Skeletal muscle cell (primary cell): ENCODE data around the gene SVIL.
"Not testable (repeated sequence)": the region's sequence is repeated elsewhere in the genome, so short reads cannot be mapped to it uniquely, and the experiment has no call there.

Experiments
- DNase-seq: peaks from one replicate; pipeline ENCODE4 v3.0.0-alpha.2; 2010; ENCODE audit warnings: low read depth
- H3K4me3 ChIP-seq: 2 replicates; pipeline ENCODE4 v1.5.1; 2011; ENCODE audit warnings: low read depth, mild to moderate bottlenecking, control low read depth, low read length, moderate library complexity

Gene SVIL

DNA sequence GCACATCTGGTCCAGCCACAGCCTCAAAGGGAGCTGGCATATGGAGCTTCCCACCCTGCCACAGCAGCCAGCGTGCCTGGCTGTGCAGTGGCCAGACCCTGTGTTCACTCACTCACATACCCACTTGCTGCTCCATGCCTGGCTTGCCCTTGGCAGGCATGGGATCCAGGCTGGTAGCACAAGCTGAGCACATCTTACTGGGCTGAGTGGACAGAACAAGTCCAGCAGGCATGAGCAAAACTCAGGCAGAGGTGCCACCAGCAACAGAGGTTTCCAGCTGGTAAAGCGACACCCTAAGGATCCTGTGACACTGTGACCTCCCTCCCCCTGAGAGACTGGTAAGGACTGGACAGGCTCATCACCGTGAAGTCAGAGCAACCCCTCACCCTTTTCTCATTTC lies 25.1 kb downstream of the SVIL start:
- DNase-seq: no peak
- no peak overlapping the region for H3K4me3 ChIP-seq

DNA sequence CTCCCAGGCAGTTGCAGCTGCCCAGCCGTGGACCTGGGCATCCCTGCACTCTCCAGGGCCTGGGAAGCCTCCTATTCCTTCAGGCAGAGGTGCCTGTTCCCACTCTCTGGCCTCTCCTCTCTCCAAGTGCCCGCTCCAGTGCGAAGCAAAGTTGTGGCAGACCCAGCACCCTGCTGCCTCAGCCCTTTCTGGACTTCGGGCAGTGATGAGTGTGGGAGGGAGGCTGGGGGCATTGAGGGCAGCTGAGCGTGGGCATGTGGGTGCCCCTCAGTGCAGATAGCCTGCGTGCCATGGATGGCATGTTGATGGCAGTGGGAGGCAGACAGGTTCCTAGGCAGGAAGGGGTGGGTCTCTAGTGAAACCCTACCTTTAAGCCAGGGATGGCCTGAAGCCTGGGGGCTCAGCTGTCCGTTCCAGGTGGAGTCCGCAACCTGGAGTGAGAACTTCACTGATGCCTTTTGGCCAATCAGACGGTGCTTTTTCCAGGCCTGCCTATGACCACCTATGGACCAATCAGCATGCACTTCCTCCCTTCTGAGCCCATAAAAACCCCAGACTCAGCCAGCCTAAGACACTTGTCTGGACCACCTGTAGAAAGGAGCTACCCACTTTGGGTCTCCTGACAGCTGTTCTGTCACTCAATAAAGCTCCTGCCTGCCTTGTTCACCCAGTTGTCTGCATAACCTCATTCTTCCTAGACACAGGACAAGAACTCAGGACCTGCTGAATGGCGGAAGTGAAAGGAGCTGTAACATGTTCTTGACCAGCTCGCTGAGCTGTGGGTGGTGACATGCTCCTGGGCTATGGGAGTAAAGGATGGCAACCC lies 26.1 kb downstream of the SVIL start:
- H3K4me3 ChIP-seq: no peak overlapping the region
- DNase-seq: no peak

DNA sequence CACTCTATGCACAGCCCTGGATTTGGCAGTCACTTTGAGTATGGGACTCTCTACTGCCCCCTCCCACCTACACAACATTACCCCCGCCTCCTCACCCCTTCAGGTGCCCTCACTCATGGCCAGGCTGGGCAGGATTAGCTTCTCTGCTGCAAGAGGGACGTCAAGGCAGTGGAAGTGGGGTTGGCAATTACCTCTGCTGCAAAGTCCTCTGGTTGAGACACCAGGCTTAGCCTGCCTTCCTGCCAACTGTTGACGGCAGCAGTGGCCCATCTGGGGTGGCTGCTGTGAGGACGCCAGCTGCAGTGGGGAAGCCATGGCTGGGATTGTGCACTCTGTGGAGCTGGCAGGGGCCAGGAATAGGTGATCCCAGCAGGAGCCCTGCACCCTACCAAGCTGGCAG lies 26.7 kb downstream of the SVIL start:
- DNase-seq: no peak
- H3K4me3 ChIP-seq: no peak overlapping the region

DNA sequence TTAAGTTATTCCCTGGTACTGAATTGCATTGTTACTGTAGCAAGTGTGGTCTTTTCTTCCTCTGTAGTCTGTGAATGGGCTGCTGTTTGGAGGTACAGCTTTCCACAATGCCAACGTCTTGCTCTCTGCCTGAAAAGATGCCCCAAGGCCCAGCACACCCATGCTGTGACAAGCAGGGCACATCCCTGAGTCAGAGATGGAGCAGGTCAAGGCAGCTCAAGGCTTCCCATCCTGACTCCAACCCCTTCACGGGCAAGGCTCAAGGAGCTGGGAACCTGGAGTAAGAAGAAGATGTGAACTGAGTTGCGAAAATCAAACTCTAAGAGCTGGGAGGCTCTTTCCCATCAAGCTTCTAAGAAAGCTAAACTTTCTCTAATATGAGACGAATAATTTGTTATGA lies 27.2 kb downstream of the SVIL start:
- no peak overlapping the region for H3K4me3 ChIP-seq
- no peak for DNase-seq

DNA sequence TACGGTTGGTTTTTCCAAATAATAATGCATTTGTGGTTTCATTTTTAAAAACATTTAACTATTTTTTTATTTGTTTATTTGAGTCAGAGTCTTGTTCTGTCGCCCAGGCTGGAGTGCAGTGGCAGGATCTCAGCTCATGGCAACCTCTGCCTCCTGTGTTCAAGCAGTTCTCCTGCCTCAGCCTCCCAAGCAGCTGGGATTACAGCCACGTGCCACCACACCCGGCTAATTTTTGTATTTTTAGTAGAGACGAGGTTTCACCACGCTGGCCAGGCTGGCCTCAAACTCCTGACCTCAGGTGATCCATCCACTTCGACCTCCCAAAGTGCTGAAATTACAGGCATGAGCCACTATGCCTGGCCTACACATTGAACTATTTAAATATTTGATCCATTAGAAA lies 28.1 kb downstream of the SVIL start:
- DNase-seq, H3K4me3 ChIP-seq: not testable (repeated sequence)

DNA sequence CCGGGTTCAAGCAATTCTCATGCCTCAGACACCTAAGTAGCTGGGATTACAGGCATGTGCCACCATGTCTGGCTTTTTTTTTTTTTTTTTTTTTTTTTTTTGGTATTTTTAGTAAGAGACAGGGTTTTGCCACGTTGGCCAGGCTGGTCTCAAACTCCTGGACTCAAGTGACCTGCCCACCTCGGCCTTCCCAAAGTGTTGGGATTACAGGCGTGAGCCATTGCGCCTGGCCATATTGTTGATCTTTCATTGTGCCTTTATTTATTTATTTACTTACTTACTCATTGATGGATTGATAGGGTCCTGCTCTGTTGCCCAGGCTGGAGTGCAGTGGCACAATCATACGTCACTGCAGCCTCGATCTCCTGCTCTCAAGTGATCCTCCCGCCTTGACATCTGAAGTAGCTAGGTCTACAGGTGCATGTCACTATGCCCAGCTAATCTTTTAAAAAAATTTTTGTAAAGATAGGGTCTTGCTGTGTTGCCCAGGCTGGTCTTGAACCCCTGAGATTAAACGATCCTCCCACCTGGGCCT lies 30.4 kb downstream of the SVIL start:
- no peak for DNase-seq

DNA sequence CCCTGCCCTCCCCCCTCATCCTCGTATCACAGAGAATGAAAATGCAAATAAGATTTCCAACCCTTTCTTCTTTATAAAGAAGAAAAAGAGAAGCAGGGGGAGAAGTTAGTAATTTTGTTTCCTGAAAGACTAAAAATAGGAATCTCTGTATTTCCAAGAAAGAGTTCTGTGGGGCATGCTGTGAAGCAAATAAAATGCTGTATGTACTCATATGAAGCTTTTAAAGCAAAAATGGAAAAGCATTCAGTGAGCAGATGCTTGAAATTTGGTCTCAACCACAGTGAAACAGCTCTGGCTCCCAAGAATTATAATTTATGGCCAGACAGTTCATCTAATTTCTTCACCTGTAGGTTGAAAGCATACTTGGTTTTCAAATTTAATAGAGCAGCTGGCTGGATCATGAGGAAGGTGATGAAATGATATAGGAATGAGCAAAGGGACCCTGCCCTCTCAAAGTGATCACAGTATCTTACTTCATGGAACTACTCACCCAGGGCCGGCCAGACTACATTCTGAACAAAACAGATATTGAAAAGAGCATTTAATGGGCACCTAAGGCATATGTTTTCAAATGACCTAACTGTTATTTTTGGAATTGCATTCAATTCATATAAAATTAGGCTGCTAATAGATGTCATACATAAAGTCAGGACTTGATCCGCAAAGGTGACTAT lies 31.4 kb downstream of the SVIL start:
- no peak overlapping the region for H3K4me3 ChIP-seq
- DNase-seq: no peak

More for the DNA sequence above, 30.4 kb downstream of the SVIL start:
- H3K4me3 ChIP-seq: no peak overlapping the region

DNA sequence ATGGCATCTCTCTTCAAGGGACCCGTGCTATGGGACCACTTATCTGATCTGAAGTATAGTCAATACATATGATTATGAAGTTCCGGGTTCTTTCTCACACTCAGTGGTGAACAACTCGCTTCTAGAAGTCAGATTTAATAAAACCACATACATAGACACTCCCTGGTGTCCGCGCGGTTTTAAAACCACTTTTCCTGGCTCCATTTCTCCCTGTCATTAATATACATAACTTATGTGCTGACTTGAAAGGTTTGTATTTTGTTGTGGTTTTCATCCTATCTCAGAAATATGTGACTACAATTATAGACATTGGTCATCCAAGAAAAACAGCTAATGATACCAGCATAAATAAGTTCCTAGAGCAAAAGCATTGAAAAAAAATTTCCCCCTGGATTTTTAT lies 34.0 kb downstream of the SVIL start:
- H3K4me3 ChIP-seq: no peak overlapping the region
- DNase-seq: no peak

DNA sequence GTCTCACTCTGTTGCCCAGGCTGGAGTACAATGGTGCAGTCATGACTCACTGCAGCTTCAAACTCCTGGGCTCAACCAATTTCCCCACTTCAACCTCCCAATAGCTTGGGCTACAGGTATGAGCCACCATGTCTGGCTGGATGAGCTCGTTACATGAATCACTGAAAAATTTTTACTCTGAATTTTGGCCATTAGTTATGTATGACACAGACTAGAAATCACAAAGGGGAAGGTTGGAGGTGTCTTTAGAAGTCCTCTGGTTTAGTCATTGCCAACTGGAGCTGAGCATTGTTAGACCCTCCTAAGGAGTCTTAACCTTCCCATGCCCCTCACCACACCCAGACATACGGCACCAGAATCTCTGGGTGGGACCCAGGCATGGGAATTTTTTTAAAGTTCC lies 34.7 kb downstream of the SVIL start:
- H3K4me3 ChIP-seq: no peak overlapping the region
- no peak for DNase-seq

DNA sequence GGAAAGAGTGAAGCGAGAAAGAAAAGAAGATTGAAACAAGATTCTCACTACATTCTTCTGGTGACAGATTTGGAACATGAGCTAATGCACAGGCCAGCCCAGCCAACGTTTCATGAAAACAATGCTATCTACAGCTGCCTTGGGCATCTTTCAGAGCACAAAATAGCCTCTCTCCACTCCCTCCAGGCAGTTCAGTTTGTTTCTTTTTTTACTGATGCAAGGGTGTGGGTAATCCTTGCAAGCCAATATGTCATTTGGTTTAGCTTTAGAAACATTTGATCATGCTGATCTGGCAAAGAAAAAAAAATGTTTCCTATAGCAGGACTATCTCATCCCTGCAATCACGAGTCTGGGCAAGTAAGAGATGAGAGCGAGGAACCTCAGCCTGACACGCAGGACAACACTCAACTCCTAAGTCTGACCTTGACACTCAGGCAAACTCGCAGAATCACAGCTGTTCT lies 35.9 kb downstream of the SVIL start:
- DNase-seq: no peak

DNA sequence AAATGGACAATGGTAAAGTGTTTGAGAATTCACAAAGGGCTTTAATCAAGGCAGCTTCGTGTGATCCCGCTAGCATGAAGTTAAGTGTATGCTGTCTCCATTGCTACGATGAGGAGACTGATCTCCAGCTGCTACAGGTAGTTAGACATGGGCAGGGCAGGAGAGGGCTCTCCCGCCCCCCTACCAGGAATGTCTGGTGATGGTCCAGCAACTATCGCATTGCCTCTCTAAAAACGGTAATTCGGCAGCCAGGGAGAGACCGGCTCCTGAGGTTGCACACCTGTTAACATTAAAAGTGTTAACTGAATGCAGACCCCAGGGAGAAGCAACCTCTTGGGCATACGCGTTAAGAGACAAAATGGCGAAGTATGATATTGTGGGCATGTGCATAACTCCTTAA lies 37.9 kb downstream of the SVIL start:
- DNase-seq: no peak
- no peak overlapping the region for H3K4me3 ChIP-seq

More for the DNA sequence above, 35.9 kb downstream of the SVIL start:
- H3K4me3 ChIP-seq: no peak overlapping the region

DNA sequence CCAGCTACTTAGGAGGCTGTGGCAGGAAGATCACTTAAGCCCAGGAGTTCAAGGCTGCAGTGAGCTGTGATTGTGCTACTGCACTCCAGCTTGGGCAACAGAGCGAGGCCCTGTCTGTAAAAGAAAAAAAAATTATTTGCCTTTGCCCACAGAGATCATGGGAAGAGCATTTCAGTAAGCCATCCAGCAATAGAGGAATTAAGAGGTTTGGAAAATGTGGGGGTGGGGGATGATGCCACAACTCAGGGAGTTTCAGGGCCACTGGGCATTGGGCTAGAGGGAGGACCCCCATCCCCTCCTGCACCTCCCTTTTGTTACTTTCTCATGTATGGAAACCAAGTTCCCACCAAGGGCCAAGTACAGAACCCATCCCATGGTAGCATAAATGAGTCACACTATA lies 38.4 kb downstream of the SVIL start:
- no peak for DNase-seq
- H3K4me3 ChIP-seq: no peak overlapping the region

DNA sequence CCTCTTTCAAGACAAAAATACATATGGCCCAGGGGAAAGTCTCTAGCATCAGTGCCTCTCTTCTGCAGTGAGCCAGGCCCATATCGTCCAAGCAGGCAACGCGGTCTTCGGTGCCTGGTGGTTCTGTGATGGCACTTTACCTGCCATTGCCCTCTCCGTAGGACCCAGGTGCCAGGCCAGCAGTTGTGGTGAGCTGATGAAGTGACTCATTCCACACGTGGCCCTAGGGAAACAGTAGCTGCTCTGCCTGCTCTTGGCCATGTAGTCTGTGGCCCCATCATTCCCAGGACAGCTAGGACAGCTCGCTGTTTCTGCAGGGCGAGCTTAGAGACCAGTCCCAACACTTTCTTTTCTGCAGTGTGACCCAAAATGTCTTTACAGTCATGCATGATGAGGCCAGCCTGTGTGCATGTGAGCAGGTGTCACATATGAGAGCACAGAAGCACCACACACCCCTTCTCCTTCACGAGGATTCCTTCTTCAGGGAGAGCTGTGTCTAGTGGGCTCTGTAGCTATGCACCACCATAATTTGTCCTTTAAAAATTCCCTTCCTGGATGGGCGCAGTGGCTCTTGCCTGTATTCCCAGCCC lies 39.0 kb downstream of the SVIL start:
- H3K4me3 ChIP-seq: no peak overlapping the region
- no peak for DNase-seq

DNA sequence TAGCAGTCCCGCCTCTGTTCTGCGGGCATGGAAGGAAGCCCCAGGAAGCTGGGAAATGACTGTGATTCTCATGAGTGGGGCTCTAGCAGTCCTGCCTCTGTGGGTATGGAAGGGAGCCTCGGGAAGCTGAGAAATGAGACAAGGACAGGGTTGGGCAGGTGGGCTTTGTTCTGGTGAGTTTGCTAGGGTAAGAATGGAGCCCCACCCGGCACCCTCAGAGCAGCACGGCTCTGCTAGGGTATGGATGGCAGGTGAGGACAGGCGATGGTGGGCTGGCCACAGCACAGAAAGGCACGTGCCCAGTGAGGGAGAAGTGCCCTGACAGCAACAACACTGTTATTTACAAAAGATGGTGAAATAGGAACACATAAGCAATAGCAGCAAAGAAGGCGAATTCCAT lies 39.6 kb downstream of the SVIL start:
- no peak for DNase-seq

DNA sequence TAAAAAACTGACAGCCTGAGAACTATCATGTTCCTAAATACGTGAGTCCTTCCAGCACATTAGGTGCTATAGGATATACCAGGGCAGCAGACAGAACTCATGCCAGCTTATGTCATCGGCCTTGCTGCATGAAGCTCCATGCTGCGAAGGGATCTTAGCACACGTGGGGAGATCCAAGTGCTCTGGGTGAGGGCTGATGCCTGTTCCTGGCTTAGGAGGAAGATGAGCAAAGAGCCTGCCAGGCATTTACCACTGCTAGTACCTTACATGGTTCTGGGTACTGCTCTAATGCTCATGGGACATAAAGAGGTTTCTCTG lies 43.2 kb downstream of the SVIL start:
- DNase-seq: no peak
- no peak overlapping the region for H3K4me3 ChIP-seq

More for the DNA sequence above, 39.6 kb downstream of the SVIL start:
- no peak overlapping the region for H3K4me3 ChIP-seq

DNA sequence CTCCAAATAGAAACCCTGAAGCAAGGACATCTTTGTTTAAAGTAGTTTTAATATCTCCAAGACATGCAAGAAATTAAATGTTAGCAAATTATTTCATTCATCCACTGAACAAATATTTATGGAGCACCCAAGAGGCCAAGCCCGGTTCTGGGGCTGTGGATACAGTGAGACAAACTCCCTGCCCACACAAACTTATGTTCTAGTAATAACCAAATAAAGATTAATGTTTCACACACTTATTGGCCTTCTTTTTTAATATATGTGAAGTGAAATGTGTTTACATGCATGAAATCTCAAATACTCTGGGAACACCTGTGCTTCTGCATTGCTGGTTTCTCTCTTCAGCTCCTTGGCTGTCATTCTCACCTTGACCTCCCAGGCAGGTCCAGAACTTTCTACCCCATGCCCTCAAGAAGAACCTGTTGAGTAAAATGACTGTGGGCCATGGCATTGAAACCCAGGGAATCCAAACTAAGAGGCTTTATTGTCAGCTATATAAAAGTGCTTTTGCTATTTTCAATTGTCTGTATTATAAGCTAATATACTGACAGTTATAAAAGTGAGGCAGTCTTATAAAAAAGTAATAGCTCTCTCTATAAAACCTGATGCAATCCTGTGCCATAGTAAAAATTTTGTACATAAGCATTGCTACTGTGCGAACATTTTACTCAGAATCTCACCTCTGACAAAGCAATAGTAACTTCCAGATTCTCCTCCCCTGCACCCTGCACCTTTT lies 43.7 kb downstream of the SVIL start:
- no peak for DNase-seq
- no peak overlapping the region for H3K4me3 ChIP-seq

DNA sequence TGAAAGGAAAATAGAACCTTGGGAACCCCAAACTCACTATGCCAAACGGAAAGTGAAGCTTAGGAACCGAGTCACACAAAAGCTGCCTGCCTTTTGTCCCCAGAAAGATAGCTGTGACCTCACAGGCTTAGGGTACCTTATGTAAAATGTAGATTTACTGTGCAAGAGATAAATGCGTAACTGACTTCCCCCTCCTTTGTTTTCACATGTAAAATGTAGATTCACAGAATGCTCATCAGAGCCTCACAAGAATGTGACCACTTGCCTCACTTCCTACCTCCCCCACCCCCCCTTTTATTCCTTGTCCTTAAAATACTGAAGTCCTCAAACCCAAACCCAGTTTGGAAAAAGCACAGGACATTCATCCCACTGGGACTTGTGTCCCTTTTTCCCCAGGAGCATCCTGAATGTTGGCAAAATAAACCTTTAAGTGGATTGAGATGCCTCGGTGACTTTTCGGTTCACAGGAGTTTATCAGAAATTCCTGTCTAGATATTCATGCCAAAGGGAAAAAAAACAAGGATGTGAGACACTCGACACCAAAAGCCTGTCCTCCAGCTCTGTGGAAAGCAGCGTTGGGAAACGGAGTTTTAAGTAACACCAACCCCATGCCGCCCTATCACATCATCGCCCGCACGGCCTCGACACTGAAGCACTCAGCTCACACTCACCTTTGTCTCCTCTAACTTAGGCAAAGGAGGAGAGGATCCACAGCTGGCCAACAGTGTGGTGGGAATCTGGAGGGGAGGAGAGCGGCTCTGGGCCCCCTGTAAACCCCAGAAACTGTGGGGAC lies 45.9 kb downstream of the SVIL start:
- no peak overlapping the region for H3K4me3 ChIP-seq

DNA sequence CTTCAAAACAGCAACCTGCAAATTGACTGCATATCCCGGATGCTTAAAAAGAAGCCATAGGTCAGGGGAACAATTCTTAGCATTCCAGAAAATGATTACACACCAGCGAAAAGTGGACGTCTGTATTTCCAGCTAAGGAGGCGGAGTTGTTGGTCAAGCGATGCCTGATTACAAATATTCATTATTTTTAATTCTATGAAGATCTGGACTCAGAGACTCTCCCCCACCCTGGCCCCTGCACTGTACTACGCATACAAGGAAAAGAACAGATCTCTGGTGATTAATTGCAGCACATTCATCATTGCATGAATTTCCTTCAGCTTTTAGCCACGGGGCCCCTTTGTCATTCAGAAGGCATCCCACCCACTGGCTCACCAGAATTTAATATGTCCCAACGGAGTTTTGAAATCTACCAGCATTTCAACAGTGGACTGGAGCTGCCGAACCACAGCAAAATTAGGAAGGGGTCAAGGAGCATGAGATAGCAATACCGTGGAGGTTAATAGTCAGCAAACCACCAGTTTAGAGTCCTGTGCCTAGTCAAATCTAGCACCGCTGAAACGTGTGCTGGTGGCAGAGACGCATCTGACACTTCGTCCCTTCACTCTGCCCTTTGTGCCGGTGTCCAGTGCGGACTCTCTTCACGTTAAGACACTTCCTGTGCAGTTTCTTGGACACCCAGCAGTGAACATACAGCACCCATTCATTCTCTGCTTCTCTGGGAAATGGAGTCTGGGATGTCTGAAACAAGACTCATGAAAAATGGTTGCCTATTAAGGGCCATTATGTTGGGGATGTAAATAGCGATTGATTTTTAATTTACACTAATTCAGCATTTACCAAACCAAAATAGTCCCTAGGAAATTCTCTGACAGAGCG lies 46.8 kb downstream of the SVIL start:
- H3K4me3 ChIP-seq: not testable (repeated sequence)
- peak; percentile 37 for DNase-seq

More for the DNA sequence above, 45.9 kb downstream of the SVIL start:
- DNase-seq: no peak
